Upper lobe of right lung (tissue), 1 donor: Measurements from ENCODE around the gene MYG1. TPM values are rescaled to one million over a fixed set of nuclear protein-coding genes. Genes with fewer than 3 reads are reported as not detected.

Experiments used
- ATAC-seq: fragments of 200-7000 bp; cut with Tn5 transposase; one replicate; pipeline ENCODE4 v1.9.1; 2020; ENCODE audit warnings: mild to moderate bottlenecking, moderate library complexity
- DNase-seq: peaks from one replicate; pipeline ENCODE4 v3.0.0-alpha.2; 2020
- H3K27ac ChIP-seq: fragments of 200-600 bp; one replicate; pipeline ENCODE4 v1.8.0; 2022
- H3K27me3 ChIP-seq: fragments of 200-600 bp; one replicate; pipeline ENCODE4 v1.8.0; 2022; ENCODE audit warnings: mild to moderate bottlenecking
- H3K36me3 ChIP-seq: fragments of 200-600 bp; one replicate; pipeline ENCODE4 v1.8.0; 2022
- H3K4me1 ChIP-seq: fragments of 200-600 bp; one replicate; pipeline ENCODE4 v1.8.0; 2022
- H3K4me3 ChIP-seq: fragments of 200-600 bp; one replicate; pipeline ENCODE4 v1.8.0; 2022; ENCODE audit warnings: mild to moderate bottlenecking
- H3K9me3 ChIP-seq: fragments of 200-600 bp; one replicate; pipeline ENCODE4 v1.8.0; 2022
- intact Hi-C: fragments of 100-400 bp; cut with DNase I; formaldehyde crosslinking; loops from one replicate; pipeline ENCODE4 v1.11.0; 2022
- total RNA-seq: library from RNA; stranded (reverse); fragmentation: NEBNext Ultra II Directional; extraction: Animal tissue kit (Norgen Biotek cat#: 25700); gene quantifications from one replicate; pipeline ENCODE4 v1.2.1, GENCODE V29; 2021
- TF ChIP-seq, protein P1 (sequence below): fragments of 200-600 bp; IDR thresholded peaks from one replicate; pipeline ENCODE4 v1.8.0; 2022; ENCODE audit warnings: antibody characterized with exemption
- donor health status: DM: no; HTN: yes; CAD: no; lungs with severe emphysema.

Gene MYG1
- total RNA-seq, 1 donor from 2014 or later: 41.9 TPM

DNA sequence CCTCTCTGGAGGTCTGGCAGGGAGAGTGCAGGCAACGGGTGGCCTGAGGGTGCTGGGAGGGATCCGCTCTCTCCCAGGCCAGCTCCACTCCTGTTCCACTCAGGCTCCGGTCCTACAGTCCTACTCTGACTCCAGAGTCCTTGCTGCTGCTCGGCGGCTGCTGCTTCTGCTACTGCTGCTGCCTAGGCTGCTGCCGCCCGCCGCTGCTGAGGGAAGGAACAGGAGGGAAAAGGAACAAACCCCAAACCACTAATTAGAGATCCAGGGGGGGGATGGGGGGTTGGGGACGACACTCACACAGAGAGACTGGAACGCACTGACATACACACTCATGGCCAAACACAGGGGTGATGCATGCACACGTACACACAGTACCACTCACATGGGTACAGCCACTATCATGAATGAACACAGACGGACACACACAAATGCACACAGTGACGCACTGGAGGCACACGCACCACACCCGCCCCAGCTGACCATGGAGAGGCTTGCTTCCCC is 36.7 kb downstream of the MYG1 start, which contains the start of gene SP7:
Gene SP7 (minus strand): TSS at position 174 of the 501 bp plus-strand sequence. CDS start 708 bp downstream, outside the sequence.
- no peaks in the 10 kb centered on the region for H3K9me3 ChIP-seq
- TF ChIP-seq, protein P1, sequence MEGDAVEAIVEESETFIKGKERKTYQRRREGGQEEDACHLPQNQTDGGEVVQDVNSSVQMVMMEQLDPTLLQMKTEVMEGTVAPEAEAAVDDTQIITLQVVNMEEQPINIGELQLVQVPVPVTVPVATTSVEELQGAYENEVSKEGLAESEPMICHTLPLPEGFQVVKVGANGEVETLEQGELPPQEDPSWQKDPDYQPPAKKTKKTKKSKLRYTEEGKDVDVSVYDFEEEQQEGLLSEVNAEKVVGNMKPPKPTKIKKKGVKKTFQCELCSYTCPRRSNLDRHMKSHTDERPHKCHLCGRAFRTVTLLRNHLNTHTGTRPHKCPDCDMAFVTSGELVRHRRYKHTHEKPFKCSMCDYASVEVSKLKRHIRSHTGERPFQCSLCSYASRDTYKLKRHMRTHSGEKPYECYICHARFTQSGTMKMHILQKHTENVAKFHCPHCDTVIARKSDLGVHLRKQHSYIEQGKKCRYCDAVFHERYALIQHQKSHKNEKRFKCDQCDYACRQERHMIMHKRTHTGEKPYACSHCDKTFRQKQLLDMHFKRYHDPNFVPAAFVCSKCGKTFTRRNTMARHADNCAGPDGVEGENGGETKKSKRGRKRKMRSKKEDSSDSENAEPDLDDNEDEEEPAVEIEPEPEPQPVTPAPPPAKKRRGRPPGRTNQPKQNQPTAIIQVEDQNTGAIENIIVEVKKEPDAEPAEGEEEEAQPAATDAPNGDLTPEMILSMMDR: no peak
- H3K27me3 ChIP-seq: peaks cover 29% of the 10 kb centered on the region
- H3K27ac ChIP-seq: no peak within 1 kb of the TSS
- ATAC-seq (no peak), DNase-seq (no peak)
- H3K4me3 ChIP-seq: no peak within 1 kb of the TSS
- no peaks in the 10 kb centered on the region for H3K4me1 ChIP-seq
- H3K36me3 ChIP-seq: no peaks in the 10 kb centered on the region
- intact Hi-C loops: no loop called here

- intact Hi-C loops: no loop called here
- no peak for ATAC-seq
- DNase-seq: no peak
- Histone ChIP-seq H3K27me3 (peaks cover 29% of the 10 kb centered on the region), H3K36me3 (no peaks in the 10 kb centered on the region), H3K9me3 (no peaks in the 10 kb centered on the region), H3K4me3 (no peak overlapping the region), H3K27ac (no peak overlapping the region), H3K4me1 (no peaks in the 10 kb centered on the region)
- TF ChIP-seq, protein P1: no peak
Measured at GRCh38 chr12:53338017-53338416, 38.5 kb downstream of the MYG1 start.

DNA sequence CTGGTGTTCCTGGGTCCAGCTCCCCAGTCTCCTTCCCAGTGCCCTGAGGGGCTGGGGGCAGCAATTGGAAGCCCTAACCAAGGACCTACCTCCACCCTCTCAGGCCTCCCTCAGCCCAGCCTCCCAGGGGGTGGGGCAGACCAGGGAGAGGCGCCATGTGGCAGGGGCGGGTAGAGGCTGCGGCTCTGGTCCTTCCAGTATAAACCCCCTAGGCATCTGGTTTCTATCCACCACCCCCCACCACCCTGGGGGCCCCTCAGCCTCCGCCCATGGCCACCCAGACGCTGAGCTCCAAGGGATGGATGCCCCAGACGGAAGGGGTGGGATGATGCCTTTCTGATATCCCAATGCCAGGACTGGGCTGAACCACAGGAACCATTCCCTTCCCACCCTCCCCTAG is 39.4 kb downstream of the MYG1 start:
- DNase-seq (no peak), ATAC-seq (peak; percentile 16)
- TF ChIP-seq, protein P1: no peak
- H3K4me3 ChIP-seq: no peak overlapping the region
- H3K36me3 ChIP-seq: no peaks in the 10 kb centered on the region
- H3K27me3 ChIP-seq: peaks cover 29% of the 10 kb centered on the region
- no peaks in the 10 kb centered on the region for H3K9me3 ChIP-seq
- H3K27ac ChIP-seq: no peak overlapping the region
- intact Hi-C loops: no loop called here
- no peaks in the 10 kb centered on the region for H3K4me1 ChIP-seq

DNA sequence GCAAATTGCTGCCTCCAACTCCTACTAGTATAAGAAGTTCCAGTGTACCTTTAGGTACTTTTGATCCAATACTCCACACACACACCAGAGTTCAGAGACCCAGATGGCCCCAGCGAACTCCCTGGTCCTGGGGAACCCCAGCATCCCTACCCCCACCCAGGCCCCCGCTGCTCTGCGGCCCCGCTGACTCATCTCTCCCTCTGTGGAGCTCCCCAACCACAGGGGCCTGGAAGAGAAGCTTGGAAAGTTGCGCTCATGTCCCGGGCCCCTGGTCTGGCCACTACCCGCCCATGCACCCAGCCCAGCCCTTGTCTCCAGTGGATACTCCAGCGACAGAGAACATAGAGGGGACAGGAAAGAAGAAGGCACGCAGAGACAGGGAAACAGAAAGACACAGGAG is 40.9 kb downstream of the MYG1 start:
- TF ChIP-seq, protein P1: no peak
- Histone ChIP-seq H3K36me3 (no peaks in the 10 kb centered on the region), H3K9me3 (no peaks in the 10 kb centered on the region), H3K27me3 (peaks cover 29% of the 10 kb centered on the region), H3K4me1 (peaks cover 9% of the 10 kb centered on the region), H3K4me3 (no peak overlapping the region), H3K27ac (no peak overlapping the region)
- DNase-seq: no peak
- no peak for ATAC-seq
- intact Hi-C loops: no loop called here

- Histone ChIP-seq H3K9me3 (no peaks in the 10 kb centered on the region), H3K27me3 (peaks cover 7% of the 10 kb centered on the region), H3K4me1 (peaks cover 12% of the 10 kb centered on the region), H3K36me3 (no peaks in the 10 kb centered on the region), H3K4me3 (no peak overlapping the region), H3K27ac (no peak overlapping the region)
- DNase-seq: no peak
- intact Hi-C loops: no loop called here
- no peak for ATAC-seq
- TF ChIP-seq, protein P1: no peak
Measured at GRCh38 chr12:53343449-53343848, 44.0 kb downstream of the MYG1 start.

GRCh38 chr12:53343969-53344368 is 44.5 kb downstream of the MYG1 start:
- H3K4me3 ChIP-seq: no peak overlapping the region
- H3K9me3 ChIP-seq: no peaks in the 10 kb centered on the region
- TF ChIP-seq, protein P1: no peak
- DNase-seq: no peak
- peak overlapping the region; percentile 74 for H3K27ac ChIP-seq
- no peak for ATAC-seq
- peaks cover 2% of the 10 kb centered on the region for H3K27me3 ChIP-seq
- peaks cover 12% of the 10 kb centered on the region for H3K4me1 ChIP-seq
- intact Hi-C loops: no loop called here
- H3K36me3 ChIP-seq: no peaks in the 10 kb centered on the region
